Measurements from ENCODE around the gene RAB11FIP5. TPM values are rescaled to one million over a fixed set of nuclear protein-coding genes. Genes with fewer than 3 reads are reported as not detected.

RAB11FIP5 gene
- total RNA-seq, 6 donors from 2014 or later = 21.0 to 35.3 (median 29.9) TPM

GRCh38 chr2:73091164-73091563 is 21.6 kb downstream of the RAB11FIP5 start:
- Histone ChIP-seq H3K36me3 (peaks cover 0 to 26% (median 10%) of the 10 kb centered on the region in 4 donors), H3K9me3 (no peaks in the 10 kb centered on the region), H3K4me3 (no peak overlapping the region), H3K4me1 (peaks cover 0 to 8% (median 6%) of the 10 kb centered on the region in 4 donors), H3K27me3 (no peaks in the 10 kb centered on the region), H3K27ac (no peak overlapping the region)
- TF ChIP-seq POLR2AphosphoS5 (IDR thresholded peaks at IDR 0.05) (no peak), EP300 (IDR thresholded peaks at IDR 0.05) (no peak), POLR2A (IDR thresholded peaks at IDR 0.05) (no peak), CTCF (IDR thresholded peaks at IDR 0.05) (no peak)
- WGBS, 2 donors = 75 to 92% methylated on average over 4 to 7 of the region's 7 CpGs
- ATAC-seq (ENCODE audit: low FRiP score in 2 of 2) (no peak), DNase-seq (no peak)

DNA sequence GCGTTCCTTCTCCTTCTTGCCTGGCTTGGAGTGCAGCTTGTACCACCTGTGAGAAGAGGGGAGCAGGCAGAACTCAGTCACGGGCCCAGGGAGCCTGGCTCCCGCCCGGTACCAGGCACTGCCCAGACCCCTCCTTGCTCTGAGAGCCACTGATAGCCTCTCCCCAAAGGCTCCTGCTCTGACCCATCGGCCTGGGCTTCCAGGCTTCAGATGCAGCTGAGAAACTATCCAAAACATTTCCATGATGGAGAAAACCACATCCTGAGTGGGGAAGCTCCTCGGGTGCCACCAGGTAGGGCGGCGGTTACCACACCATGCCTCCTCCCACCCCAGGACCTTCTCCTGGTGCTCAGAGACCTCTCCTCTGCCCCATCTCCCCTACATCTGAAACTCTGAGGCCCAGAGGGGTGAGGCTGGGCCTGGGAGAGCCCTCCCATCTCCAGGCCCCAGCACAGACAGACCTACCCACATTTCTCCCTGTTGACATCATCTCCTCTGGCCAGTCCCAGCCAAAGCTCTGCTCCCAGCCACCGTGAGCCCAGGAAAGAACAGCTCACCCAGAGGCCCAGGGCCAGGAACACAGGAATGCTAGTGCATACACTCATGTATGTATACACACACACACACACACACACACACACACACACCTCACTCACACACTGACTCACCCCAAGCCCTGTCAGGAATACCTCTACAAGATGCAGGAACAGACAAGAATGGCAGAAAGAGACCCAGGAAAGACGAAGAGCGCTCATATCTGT is 23.3 kb downstream of the RAB11FIP5 start:
- peak in 1 of 2 donors; percentile 26 for DNase-seq
- ATAC-seq (ENCODE audit: low FRiP score in 2 of 2) = peak; percentile 70 to 89
- WGBS, 2 donors = 79 to 81% methylated on average over 6 to 10 of the region's 11 CpGs
- peaks cover 0 to 8% (median 6%) of the 10 kb centered on the region in 4 donors for H3K4me1 ChIP-seq
- H3K9me3 ChIP-seq = no peaks in the 10 kb centered on the region
- peak overlapping the region in 3 of 4 donors; percentile 20 to 48 (median 26) for H3K27ac ChIP-seq
- H3K4me3 ChIP-seq = no peak overlapping the region
- TF ChIP-seq POLR2A (IDR thresholded peaks at IDR 0.05) (no peak), CTCF (IDR thresholded peaks at IDR 0.05) (no peak), POLR2AphosphoS5 (IDR thresholded peaks at IDR 0.05) (no peak), EP300 (IDR thresholded peaks at IDR 0.05) (no peak)
- no peaks in the 10 kb centered on the region for H3K27me3 ChIP-seq
- peaks cover 0 to 31% (median 10%) of the 10 kb centered on the region in 4 donors for H3K36me3 ChIP-seq

GRCh38 chr2:73088703-73089102 is 24.0 kb downstream of the RAB11FIP5 start:
- WGBS, 2 donors = 87 to 100% methylated on average over 3 to 12 of the region's 14 CpGs

GRCh38 chr2:73088211-73088610 is 24.5 kb downstream of the RAB11FIP5 start:
- no peak overlapping the region for H3K27ac ChIP-seq
- no peaks in the 10 kb centered on the region for H3K27me3 ChIP-seq
- H3K4me1 ChIP-seq = peaks cover 0 to 6% (median 5%) of the 10 kb centered on the region in 4 donors
- H3K36me3 ChIP-seq = peaks cover 0 to 34% (median 12%) of the 10 kb centered on the region in 4 donors
- no peaks in the 10 kb centered on the region for H3K9me3 ChIP-seq
- ATAC-seq (ENCODE audit: low FRiP score in 2 of 2) = no peak
- WGBS, 2 donors = 92 to 96% methylated on average over 11 of the region's 12 CpGs
- TF ChIP-seq CTCF (IDR thresholded peaks at IDR 0.05) (no peak), EP300 (IDR thresholded peaks at IDR 0.05) (no peak), POLR2AphosphoS5 (IDR thresholded peaks at IDR 0.05) (no peak), POLR2A (IDR thresholded peaks at IDR 0.05) (no peak)
- H3K4me3 ChIP-seq = no peak overlapping the region
- DNase-seq = no peak

More at GRCh38 chr2:73088703-73089102, 24.0 kb downstream of the RAB11FIP5 start:
- no peak overlapping the region for H3K4me3 ChIP-seq
- DNase-seq (no peak), ATAC-seq (ENCODE audit: low FRiP score in 2 of 2) (no peak)
- peak overlapping the region in 2 of 4 donors; percentile 20 to 48 for H3K27ac ChIP-seq
- H3K36me3 ChIP-seq = peaks cover 0 to 34% (median 12%) of the 10 kb centered on the region in 4 donors
- H3K9me3 ChIP-seq = no peaks in the 10 kb centered on the region
- TF ChIP-seq EP300 (IDR thresholded peaks at IDR 0.05) = no peak
- TF ChIP-seq POLR2AphosphoS5 (IDR thresholded peaks at IDR 0.05) = no peak
- TF ChIP-seq CTCF (IDR thresholded peaks at IDR 0.05) = no peak
- TF ChIP-seq POLR2A (IDR thresholded peaks at IDR 0.05) = no peak
- H3K27me3 ChIP-seq = no peaks in the 10 kb centered on the region
- H3K4me1 ChIP-seq = peaks cover 0 to 7% (median 6%) of the 10 kb centered on the region in 4 donors
